ENCODE results near the gene RXRG. TPM values are rescaled to one million over a fixed set of nuclear protein-coding genes. Genes with fewer than 3 reads are reported as not detected.

The RXRG gene
- total RNA-seq, 1 experiment from 2014 or later = not detected

DNA sequence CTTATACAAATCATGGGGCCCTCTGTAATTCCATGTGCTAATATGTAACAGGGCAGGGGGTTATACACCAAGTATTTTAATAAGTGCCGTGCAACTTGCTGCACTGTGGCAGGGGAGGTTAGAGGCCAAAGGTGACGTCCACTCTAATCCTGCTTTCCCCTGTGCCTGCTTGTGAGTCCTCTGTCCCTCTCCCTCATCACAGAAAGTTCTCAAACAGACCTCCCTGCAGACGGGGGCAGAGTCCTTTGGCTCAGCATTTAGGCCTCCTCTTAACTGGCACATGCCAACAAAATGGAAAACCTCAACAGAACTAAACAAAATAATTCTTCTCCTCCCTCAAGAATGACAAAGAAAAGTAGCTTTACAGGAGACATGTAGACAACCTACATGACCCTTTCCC is 2.9 kb downstream of the RXRG start:
- Histone ChIP-seq H3K9me3 (ENCODE audit: low read length) (no peaks in the 10 kb centered on the region), H3K9ac (ENCODE audit: low read length) (no peak overlapping the region), H3K27me3 (ENCODE audit: low read length) (peaks cover 96% of the 10 kb centered on the region), H4K20me1 (ENCODE audit: low read length) (no peaks in the 10 kb centered on the region), H3K4me2 (ENCODE audit: low read length) (no peak overlapping the region), H3K27ac (ENCODE audit: low read length) (no peak overlapping the region), H3K4me3 (ENCODE audit: low read length) (no peak overlapping the region), H3K9me2 (replicated peaks; ENCODE audit: low read length) (no peaks in the 10 kb centered on the region), H3F3A (ENCODE audit: low read length, unreplicated experiment) (no peaks in the 10 kb centered on the region), H3K36me3 (ENCODE audit: low read depth, low read length) (no peaks in the 10 kb centered on the region), H2AFZ (ENCODE audit: low read length) (no peak overlapping the region), H3K4me1 (ENCODE audit: insufficient read depth, low read length) (no peaks in the 10 kb centered on the region), H3K79me2 (ENCODE audit: low read length) (no peaks in the 10 kb centered on the region)
- DNase-seq = no peak
- TF ChIP-seq, protein P1, sequence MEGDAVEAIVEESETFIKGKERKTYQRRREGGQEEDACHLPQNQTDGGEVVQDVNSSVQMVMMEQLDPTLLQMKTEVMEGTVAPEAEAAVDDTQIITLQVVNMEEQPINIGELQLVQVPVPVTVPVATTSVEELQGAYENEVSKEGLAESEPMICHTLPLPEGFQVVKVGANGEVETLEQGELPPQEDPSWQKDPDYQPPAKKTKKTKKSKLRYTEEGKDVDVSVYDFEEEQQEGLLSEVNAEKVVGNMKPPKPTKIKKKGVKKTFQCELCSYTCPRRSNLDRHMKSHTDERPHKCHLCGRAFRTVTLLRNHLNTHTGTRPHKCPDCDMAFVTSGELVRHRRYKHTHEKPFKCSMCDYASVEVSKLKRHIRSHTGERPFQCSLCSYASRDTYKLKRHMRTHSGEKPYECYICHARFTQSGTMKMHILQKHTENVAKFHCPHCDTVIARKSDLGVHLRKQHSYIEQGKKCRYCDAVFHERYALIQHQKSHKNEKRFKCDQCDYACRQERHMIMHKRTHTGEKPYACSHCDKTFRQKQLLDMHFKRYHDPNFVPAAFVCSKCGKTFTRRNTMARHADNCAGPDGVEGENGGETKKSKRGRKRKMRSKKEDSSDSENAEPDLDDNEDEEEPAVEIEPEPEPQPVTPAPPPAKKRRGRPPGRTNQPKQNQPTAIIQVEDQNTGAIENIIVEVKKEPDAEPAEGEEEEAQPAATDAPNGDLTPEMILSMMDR (conservative IDR thresholded peaks at IDR 0.05; ENCODE audit: low read depth, low read length) = no peak
- TF ChIP-seq EZH2phosphoT487 (IDR thresholded peaks at IDR 0.05; ENCODE audit: borderline replicate concordance, low read length) = no peak
- TF ChIP-seq EZH2 (IDR thresholded peaks at IDR 0.05; ENCODE audit: low read length, unreplicated experiment) = no peak
- ChIA-PET CTCF (no interaction called here), POLR2A (ENCODE audit: unreplicated experiment) (no interaction called here)
- ATAC-seq = no peak
- intact Hi-C loops (cut with micrococcal nuclease) = no loop called here
- no TSS peak for BruUV-seq (replicated peaks)

DNA sequence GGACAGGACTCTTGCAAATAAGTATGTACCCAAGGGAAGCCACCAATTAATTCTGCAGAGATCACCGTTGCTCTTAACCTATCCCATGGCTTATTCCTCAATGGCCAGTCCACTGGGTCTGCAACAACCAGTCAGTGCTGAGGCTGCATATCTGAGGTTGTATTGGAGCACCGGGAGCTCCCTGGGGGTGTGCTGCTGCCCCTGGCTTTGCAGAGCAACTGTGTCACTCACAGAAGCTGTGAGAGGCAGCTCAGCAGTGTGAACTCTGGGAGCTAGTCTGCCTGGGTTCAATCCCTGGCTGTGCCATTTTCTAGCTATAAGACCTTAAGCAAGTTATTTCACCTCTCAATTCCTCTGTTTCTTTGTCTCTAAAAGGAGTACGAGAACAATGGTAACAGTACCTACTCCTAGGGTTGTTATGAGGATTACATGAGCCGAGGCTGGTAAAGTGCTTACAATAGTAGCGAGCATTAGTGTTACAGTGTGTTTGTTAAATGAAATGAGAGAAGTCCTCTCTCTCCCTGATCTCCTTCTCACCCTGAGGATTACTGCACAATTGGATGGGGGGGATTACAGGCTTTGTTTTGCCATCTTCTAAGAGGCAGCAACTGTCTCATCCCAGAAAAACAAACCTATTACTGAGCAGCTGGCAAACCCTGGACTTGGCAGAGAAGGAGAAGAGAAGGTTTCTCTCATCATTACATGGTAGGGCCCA is 3.6 kb downstream of the RXRG start:
- Histone ChIP-seq H3K4me2 (ENCODE audit: low read length) (no peak overlapping the region), H3K27me3 (ENCODE audit: low read length) (peaks cover 96% of the 10 kb centered on the region), H3K27ac (ENCODE audit: low read length) (no peak overlapping the region), H3K9me3 (ENCODE audit: low read length) (no peaks in the 10 kb centered on the region), H3K9ac (ENCODE audit: low read length) (no peak overlapping the region), H2AFZ (ENCODE audit: low read length) (no peak overlapping the region), H3F3A (ENCODE audit: low read length, unreplicated experiment) (no peaks in the 10 kb centered on the region), H3K36me3 (ENCODE audit: low read depth, low read length) (no peaks in the 10 kb centered on the region), H4K20me1 (ENCODE audit: low read length) (no peaks in the 10 kb centered on the region), H3K4me1 (ENCODE audit: insufficient read depth, low read length) (no peaks in the 10 kb centered on the region), H3K79me2 (ENCODE audit: low read length) (no peaks in the 10 kb centered on the region), H3K4me3 (ENCODE audit: low read length) (no peak overlapping the region), H3K9me2 (replicated peaks; ENCODE audit: low read length) (no peaks in the 10 kb centered on the region)
- DNase-seq = no peak
- ATAC-seq = no peak
- TF ChIP-seq, protein P1 (conservative IDR thresholded peaks at IDR 0.05; ENCODE audit: low read depth, low read length) = no peak
- TF ChIP-seq EZH2 (IDR thresholded peaks at IDR 0.05; ENCODE audit: low read length, unreplicated experiment) (no peak), EZH2phosphoT487 (IDR thresholded peaks at IDR 0.05; ENCODE audit: borderline replicate concordance, low read length) (no peak)
- intact Hi-C loops (cut with micrococcal nuclease) = no loop called here
- no TSS peak for BruUV-seq (replicated peaks)
- ChIA-PET POLR2A (ENCODE audit: unreplicated experiment) (no interaction called here), CTCF (no interaction called here)

DNA sequence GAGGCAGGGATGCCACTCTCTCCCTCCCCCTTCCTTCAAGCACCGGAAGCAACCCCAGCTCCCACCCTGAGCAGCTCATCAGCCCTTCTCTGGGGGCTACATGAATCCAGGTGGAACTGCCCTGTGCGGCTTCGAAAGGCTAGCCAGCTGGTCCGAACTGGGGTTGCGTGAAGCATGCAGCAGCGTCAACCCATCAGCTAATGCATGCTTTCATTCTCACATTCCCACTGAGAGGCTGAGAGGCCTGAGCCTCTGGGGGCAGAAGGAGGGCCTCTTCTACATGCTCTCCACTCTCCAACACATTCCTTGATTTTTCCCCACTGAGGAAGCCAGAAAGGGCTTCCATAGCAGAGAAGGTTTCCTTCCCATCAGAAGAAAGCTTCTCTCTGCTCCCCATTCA is 5.6 kb downstream of the RXRG start:
- no peak for DNase-seq
- Histone ChIP-seq H3K4me2 (ENCODE audit: low read length) (no peak overlapping the region), H3K27ac (ENCODE audit: low read length) (no peak overlapping the region), H3K9me2 (replicated peaks; ENCODE audit: low read length) (no peaks in the 10 kb centered on the region), H3K4me3 (ENCODE audit: low read length) (no peak overlapping the region), H3K27me3 (ENCODE audit: low read length) (peaks cover 93% of the 10 kb centered on the region), H3K36me3 (ENCODE audit: low read depth, low read length) (no peaks in the 10 kb centered on the region), H3K9ac (ENCODE audit: low read length) (no peak overlapping the region), H3K79me2 (ENCODE audit: low read length) (no peaks in the 10 kb centered on the region), H3K9me3 (ENCODE audit: low read length) (no peaks in the 10 kb centered on the region), H3K4me1 (ENCODE audit: insufficient read depth, low read length) (no peaks in the 10 kb centered on the region), H4K20me1 (ENCODE audit: low read length) (no peaks in the 10 kb centered on the region), H2AFZ (ENCODE audit: low read length) (no peak overlapping the region), H3F3A (ENCODE audit: low read length, unreplicated experiment) (no peaks in the 10 kb centered on the region)
- ChIA-PET POLR2A (ENCODE audit: unreplicated experiment) (no interaction called here), CTCF (no interaction called here)
- ATAC-seq = no peak
- no peak for TF ChIP-seq EZH2phosphoT487 (IDR thresholded peaks at IDR 0.05; ENCODE audit: borderline replicate concordance, low read length)
- no peak for TF ChIP-seq EZH2 (IDR thresholded peaks at IDR 0.05; ENCODE audit: low read length, unreplicated experiment)
- TF ChIP-seq, protein P1 (conservative IDR thresholded peaks at IDR 0.05; ENCODE audit: low read depth, low read length) = no peak
- BruUV-seq (replicated peaks) = no TSS peak
- intact Hi-C loops (cut with micrococcal nuclease) = no loop called here
